Left lung (tissue), 10 donors: ENCODE results near the gene SLC35F3. TPM values are rescaled to one million over a fixed set of nuclear protein-coding genes. Genes with fewer than 3 reads are reported as not detected.

Source experiments
- ATAC-seq: fragments of 200-7000 bp; cut with Tn5 transposase; one replicate; pipeline ENCODE4 v1.9.1; 2020; ENCODE audit warnings: moderate library complexity
- DNase-seq, 4 donors: peaks; one replicate each; pipeline ENCODE4 v3.0.0-alpha.2; 2013 to 2020
- H3K27ac ChIP-seq, 2 donors: fragments of 200-600 bp; sonication (generic) in 1 of 2; one replicate each; pipeline versions ENCODE4 v1.5.0 to v1.8.0; 2020 to 2021
- H3K27me3 ChIP-seq, 2 donors: fragments of 200-600 bp; sonication (generic) in 1 of 2; one replicate each; pipeline versions ENCODE4 v1.5.0 to v1.8.0; 2020 to 2021
- H3K36me3 ChIP-seq, 2 donors: fragments of 200-600 bp; sonication (generic) in 1 of 2; one replicate each; pipeline versions ENCODE4 v1.5.0 to v1.8.0; 2020 to 2021
- H3K4me1 ChIP-seq, 2 donors: fragments of 200-600 bp; one replicate each; pipeline ENCODE4 v1.8.0; 2021
- H3K4me3 ChIP-seq, 2 donors: fragments of 200-600 bp; sonication (generic) in 1 of 2; one replicate each; pipeline versions ENCODE4 v1.5.0 to v1.8.0; 2020 to 2021; ENCODE audit warnings: mild to moderate bottlenecking in 1 of 2
- H3K9me3 ChIP-seq, 2 donors: fragments of 200-600 bp; sonication (generic) in 1 of 2; one replicate each; pipeline versions ENCODE4 v1.5.0 to v1.8.0; 2020 to 2021
- CTCF ChIP-seq, 2 donors: fragments of 200-600 bp; sonication (generic) in 1 of 2; IDR thresholded peaks; one replicate each; pipeline versions ENCODE4 v1.5.0 to v1.8.0; 2021; ENCODE audit warnings: antibody characterized with exemption in 2 of 2
- intact Hi-C, 2 donors: fragments of 100-400 bp; cut with DNase I; formaldehyde crosslinking; loops; one replicate each; pipeline versions ENCODE4 v1.11.2 to v1.14.2; 2022
- polyA plus RNA-seq, 6 donors: library from polyadenylated mRNA; unstranded; fragments of 120-200 nt; gene quantifications; one replicate each; pipeline ENCODE4 v1.2.1, GENCODE V29; 2013; ENCODE audit not compliant: insufficient read length in 6 of 6
- total RNA-seq, 2 donors: library from RNA; stranded (reverse); fragmentation: NEBNext Ultra II Directional; extraction: Animal tissue kit (Norgen Biotek cat#: 25700); gene quantifications; one replicate each; pipeline ENCODE4 v1.2.1, GENCODE V29; 2021
- donor health status: DM: no; HTN: yes; CAD: no.
- donor health status: DM: no; HTN: no; CAD: no.

The SLC35F3 gene
- total and polyA plus RNA-seq, 8 donors = 0.58 to 1.9 (median 1.5) TPM

- H3K36me3 ChIP-seq = no peaks in the 10 kb centered on the region
- DNase-seq (no peak), ATAC-seq (no peak)
- TF ChIP-seq CTCF (IDR thresholded peaks at IDR 0.05) = no peak
- no peaks in the 10 kb centered on the region for H3K4me1 ChIP-seq
- H3K27me3 ChIP-seq = no peaks in the 10 kb centered on the region
- H3K4me3 ChIP-seq = no peak overlapping the region
- H3K9me3 ChIP-seq = no peaks in the 10 kb centered on the region
- no peak overlapping the region for H3K27ac ChIP-seq
- intact Hi-C loops = no loop called here
Measured at GRCh38 chr1:234316486-234316885, 412.0 kb downstream of the SLC35F3 start.

- TF ChIP-seq CTCF (IDR thresholded peaks at IDR 0.05) = no peak
- no peak overlapping the region for H3K4me3 ChIP-seq
- no peaks in the 10 kb centered on the region for H3K9me3 ChIP-seq
- DNase-seq = no peak
- no peaks in the 10 kb centered on the region for H3K36me3 ChIP-seq
- intact Hi-C loops = no loop called here
- no peak overlapping the region for H3K27ac ChIP-seq
- no peaks in the 10 kb centered on the region for H3K4me1 ChIP-seq
- no peak for ATAC-seq
- H3K27me3 ChIP-seq = no peaks in the 10 kb centered on the region
Measured at GRCh38 chr1:234316937-234317336, 412.5 kb downstream of the SLC35F3 start.

- DNase-seq (no peak), ATAC-seq (no peak)
- Histone ChIP-seq H3K9me3 (no peaks in the 10 kb centered on the region), H3K36me3 (no peaks in the 10 kb centered on the region), H3K27ac (no peak overlapping the region), H3K4me1 (no peaks in the 10 kb centered on the region), H3K27me3 (peaks cover 0 to 11% of the 10 kb centered on the region in 2 donors), H3K4me3 (no peak overlapping the region)
- TF ChIP-seq CTCF (IDR thresholded peaks at IDR 0.05) = no peak
- intact Hi-C loops = no loop called here
Measured at GRCh38 chr1:234320069-234320468, 415.6 kb downstream of the SLC35F3 start.

- H3K9me3 ChIP-seq = no peaks in the 10 kb centered on the region
- no peak overlapping the region for H3K4me3 ChIP-seq
- H3K4me1 ChIP-seq = no peaks in the 10 kb centered on the region
- no peak for DNase-seq
- no peak for TF ChIP-seq CTCF (IDR thresholded peaks at IDR 0.05)
- ATAC-seq = no peak
- peaks cover 0 to 14% of the 10 kb centered on the region in 2 donors for H3K27me3 ChIP-seq
- no peaks in the 10 kb centered on the region for H3K36me3 ChIP-seq
- intact Hi-C loops = no loop called here
- H3K27ac ChIP-seq = no peak overlapping the region
Measured at GRCh38 chr1:234320549-234320948, 416.1 kb downstream of the SLC35F3 start.

GRCh38 chr1:234321231-234321630 lies 416.8 kb downstream of the SLC35F3 start:
- no peaks in the 10 kb centered on the region for H3K9me3 ChIP-seq
- no peak overlapping the region for H3K27ac ChIP-seq
- H3K36me3 ChIP-seq = no peaks in the 10 kb centered on the region
- no peak for ATAC-seq
- TF ChIP-seq CTCF (IDR thresholded peaks at IDR 0.05) = no peak
- intact Hi-C loops = no loop called here
- no peak for DNase-seq
- peaks cover 0 to 16% of the 10 kb centered on the region in 2 donors for H3K27me3 ChIP-seq
- no peak overlapping the region for H3K4me3 ChIP-seq
- peaks cover 0 to 2% of the 10 kb centered on the region in 2 donors for H3K4me1 ChIP-seq
